Measurements from ENCODE around the gene KNG1. TPM values are rescaled to one million over a fixed set of nuclear protein-coding genes. Genes with fewer than 3 reads are reported as not detected.

The KNG1 gene
- not detected for total RNA-seq

GRCh38 chr3:186717039-186717457 lies at the start of gene KNG1:
TSS of gene KNG1 (plus strand) at chr3:186717359. CDS start at chr3:186717543, 184 bp downstream.
- TF ChIP-seq POLR2A (IDR thresholded peaks at IDR 0.05) (no peak), CTCF (IDR thresholded peaks at IDR 0.05) (no peak)
- Histone ChIP-seq H3K4me3 (no peak within 1 kb of the TSS), H3K27me3 (peaks cover 0 to 2% (median 0%) of the 10 kb centered on the region in 4 donors), H3K36me3 (no peaks in the 10 kb centered on the region), H3K4me1 (no peaks in the 10 kb centered on the region), H3K9me3 (no peaks in the 10 kb centered on the region), H3K27ac (no peak within 1 kb of the TSS)
- DNase-seq = no peak
- WGBS, 2 donors = 50 to 54% methylated on average over 3 of the region's 3 CpGs
- intact Hi-C loops (cut with DNase I) = no loop called here

GRCh38 chr3:186668426-186668825 lies 48.7 kb upstream of the KNG1 start:
- WGBS, 2 donors = 76 to 78% methylated on average over 6 of the region's 6 CpGs
- intact Hi-C loops (cut with DNase I) = no loop called here
- peaks cover 0 to 6% (median 0%) of the 10 kb centered on the region in 3 donors for H3K4me1 ChIP-seq
- H3K36me3 ChIP-seq = no peaks in the 10 kb centered on the region
- no peaks in the 10 kb centered on the region for H3K9me3 ChIP-seq
- no peak overlapping the region for H3K27ac ChIP-seq
- DNase-seq = no peak
- H3K27me3 ChIP-seq = peaks cover 0 to 23% (median 0%) of the 10 kb centered on the region in 4 donors
- no peak overlapping the region for H3K4me3 ChIP-seq
- TF ChIP-seq CTCF (IDR thresholded peaks at IDR 0.05) (no peak), POLR2A (IDR thresholded peaks at IDR 0.05) (no peak)

GRCh38 chr3:186669378-186670084 lies 47.6 kb upstream of the KNG1 start:
- Histone ChIP-seq H3K4me3 (no peak overlapping the region), H3K27ac (no peak overlapping the region), H3K4me1 (peaks cover 0 to 6% (median 0%) of the 10 kb centered on the region in 3 donors), H3K36me3 (no peaks in the 10 kb centered on the region), H3K27me3 (peaks cover 0 to 28% (median 0%) of the 10 kb centered on the region in 4 donors), H3K9me3 (no peaks in the 10 kb centered on the region)
- DNase-seq = no peak
- no peak for TF ChIP-seq POLR2A (IDR thresholded peaks at IDR 0.05)
- TF ChIP-seq CTCF (IDR thresholded peaks at IDR 0.05) = no peak
- 41 to 59% methylated on average over 2 of the region's 2 CpGs for WGBS, 2 donors
- intact Hi-C loops (cut with DNase I) = no loop called here

- Histone ChIP-seq H3K27ac (no peak overlapping the region), H3K27me3 (peaks cover 0 to 30% (median 0%) of the 10 kb centered on the region in 4 donors), H3K9me3 (no peaks in the 10 kb centered on the region), H3K36me3 (no peaks in the 10 kb centered on the region), H3K4me1 (peaks cover 0 to 6% (median 0%) of the 10 kb centered on the region in 3 donors), H3K4me3 (no peak overlapping the region)
- TF ChIP-seq CTCF (IDR thresholded peaks at IDR 0.05) (no peak), POLR2A (IDR thresholded peaks at IDR 0.05) (no peak)
- intact Hi-C loops (cut with DNase I) = no loop called here
- no peak for DNase-seq
These were observed 47.0 kb upstream of the KNG1 start for GRCh38 chr3:186670155-186670554.

- TF ChIP-seq POLR2A (IDR thresholded peaks at IDR 0.05) (no peak), CTCF (IDR thresholded peaks at IDR 0.05) (no peak)
- whole genome bisulfite sequencing, 2 donors = 82 to 87% methylated on average over 3 of the region's 3 CpGs
- H3K4me3 ChIP-seq = no peak overlapping the region
- no peak for DNase-seq
- H3K27me3 ChIP-seq = peaks cover 0 to 23% (median 0%) of the 10 kb centered on the region in 4 donors
- no peaks in the 10 kb centered on the region for H3K9me3 ChIP-seq
- intact Hi-C loops (cut with DNase I) = no loop called here
- H3K36me3 ChIP-seq = no peaks in the 10 kb centered on the region
- no peak overlapping the region for H3K27ac ChIP-seq
- H3K4me1 ChIP-seq = peaks cover 0 to 6% (median 0%) of the 10 kb centered on the region in 3 donors
These were observed 46.1 kb upstream of the KNG1 start for GRCh38 chr3:186671051-186671450.
